ENCODE data around the gene FEM1A. TPM values are rescaled to one million over a fixed set of nuclear protein-coding genes. Genes with fewer than 3 reads are reported as not detected.
"Not testable (repeated sequence)": the region's sequence is repeated elsewhere in the genome, so short reads cannot be mapped to it uniquely, and the experiment has no call there.

Gene FEM1A
- total RNA-seq, 1 donor from 2014 or later: 22.8 TPM

GRCh38 chr19:4843647-4843965, 52.1 kb downstream of the FEM1A start:
- FAIRE-seq (no peak), DNase-seq (ENCODE audit: low spot score in 2 of 2) (no peak)

DNA sequence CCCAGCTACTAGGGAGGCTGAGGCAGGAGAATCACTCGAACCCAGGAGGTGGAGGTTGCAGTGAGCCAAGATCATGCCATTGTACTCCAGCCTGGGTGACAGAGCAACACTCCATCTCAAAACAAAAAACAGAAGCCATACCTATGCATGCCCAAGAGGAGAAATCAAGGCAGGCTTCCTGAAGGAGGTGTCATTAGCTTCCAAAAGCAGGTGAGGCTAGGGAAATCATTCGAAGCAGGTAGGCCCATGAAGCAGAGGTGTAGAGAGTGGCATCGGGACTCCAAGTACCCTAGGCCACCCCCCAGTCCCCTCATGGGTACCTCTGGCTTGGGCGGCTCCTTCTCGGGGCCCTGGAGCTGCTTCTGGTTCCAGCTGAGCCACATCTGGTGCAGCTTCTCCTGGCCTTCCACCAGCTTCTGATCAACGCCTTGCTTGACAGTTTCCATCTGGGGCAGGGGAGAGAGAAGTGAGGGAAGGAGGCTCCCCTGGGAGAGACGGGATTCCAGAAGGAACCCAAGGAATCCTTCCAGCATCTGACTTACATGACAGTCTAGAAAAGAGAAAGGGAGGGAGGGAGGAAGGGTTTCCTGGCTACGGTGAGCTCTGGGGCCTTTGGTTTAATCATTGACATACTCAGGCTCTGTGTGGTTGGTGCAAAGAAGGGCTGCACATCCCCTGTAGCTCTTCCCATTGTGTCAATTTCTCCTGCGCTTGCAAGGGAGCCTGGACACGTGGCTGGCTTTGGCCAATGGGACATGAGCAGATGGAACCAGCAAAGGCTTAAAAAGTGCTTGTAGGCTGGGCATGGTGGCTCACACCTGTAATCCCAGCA, 53.0 kb downstream of the FEM1A start:
- no peak for FAIRE-seq
- DNase-seq (ENCODE audit: low spot score in 2 of 2): no peak

DNA sequence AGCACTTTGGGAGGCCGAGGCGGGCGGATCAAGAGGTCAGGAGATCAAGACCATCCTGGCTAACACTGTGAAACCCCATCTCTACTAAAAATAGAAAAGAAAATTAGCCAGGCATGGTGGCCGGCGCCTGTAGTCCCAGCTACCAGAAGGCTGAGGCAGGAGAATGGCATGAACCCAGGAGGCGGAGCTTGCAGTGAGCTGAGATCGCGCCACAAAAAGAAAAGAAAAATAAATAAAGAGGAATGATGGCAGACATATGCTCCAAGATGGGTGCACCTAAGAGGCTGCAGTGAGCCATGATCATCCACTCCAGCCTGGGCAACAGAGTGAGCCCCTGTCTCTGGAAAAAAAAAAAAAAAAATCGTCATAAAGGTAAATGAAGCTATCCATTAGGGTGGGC, 54.4 kb downstream of the FEM1A start:
- DNase-seq (ENCODE audit: low spot score in 2 of 2); FAIRE-seq: not testable (repeated sequence)

DNA sequence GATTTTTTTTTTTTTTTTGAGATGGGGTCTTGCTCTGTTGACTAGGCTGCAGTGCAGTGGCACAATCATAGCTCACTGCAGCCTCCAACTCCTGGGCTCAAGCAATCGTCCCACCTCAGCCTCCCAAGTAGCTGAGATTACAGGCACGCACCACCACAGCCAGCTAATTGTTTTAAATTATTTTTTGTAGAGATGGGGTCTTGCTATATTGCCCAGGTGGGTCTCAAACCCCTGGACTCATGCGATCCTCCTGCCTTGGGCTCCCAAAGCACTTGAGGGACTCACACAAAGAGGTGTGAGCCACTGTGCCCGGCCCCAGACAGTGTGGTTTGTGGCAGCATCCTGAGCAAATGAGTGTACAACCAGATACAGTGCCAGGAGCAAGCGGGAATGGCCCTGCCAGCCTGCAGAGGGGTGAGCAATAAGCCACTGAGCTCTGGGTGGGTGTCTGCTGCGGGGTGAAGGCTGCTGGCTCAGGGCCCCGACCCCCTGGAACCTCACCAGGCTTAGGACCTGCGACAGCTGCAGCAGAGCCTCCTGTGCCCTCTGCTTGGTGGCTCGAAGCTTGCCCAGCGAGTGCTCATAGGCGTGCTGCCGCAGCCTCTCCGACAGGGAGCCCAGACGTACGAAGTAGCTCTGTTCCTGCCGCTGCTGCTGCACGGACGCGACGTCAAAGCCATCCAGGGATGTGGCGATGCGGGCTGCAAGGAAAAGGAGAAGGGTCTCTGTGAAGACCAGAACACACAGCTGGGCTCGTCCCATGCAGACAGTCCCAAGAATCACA, 55.8 kb downstream of the FEM1A start:
- FAIRE-seq: no peak
- no peak for DNase-seq (ENCODE audit: low spot score in 2 of 2)

GRCh38 chr19:4849019-4849418, 57.5 kb downstream of the FEM1A start:
- no peak for FAIRE-seq

More at GRCh38 chr19:4849019-4849418, 57.5 kb downstream of the FEM1A start:
- DNase-seq (ENCODE audit: low spot score in 2 of 2): no peak

Small RNA genes lying within 50 kb of the gene (small RNA-seq; reads per million reads assigned to genes)
- 1.1 reads per million, percentile 69 among the genes with 10 or more reads in this experiment for gene MIR7-3

Other genes starting within 250 kb of the FEM1A start
- gene SEMA6B, start 232.1 kb upstream of the FEM1A start, total RNA-seq: 33.0 TPM
- 4.5 TPM for gene TNFAIP8L1, start 152.2 kb upstream of the FEM1A start, total RNA-seq
- 33.4 TPM for gene MYDGF, start 121.4 kb upstream of the FEM1A start, total RNA-seq
- gene DPP9, start 67.9 kb upstream of the FEM1A start, total RNA-seq: 7.7 TPM
- 1.2 TPM for gene TICAM1, start 40.0 kb downstream of the FEM1A start, total RNA-seq
- 6.9 TPM for gene PLIN3, start 75.9 kb downstream of the FEM1A start, total RNA-seq
- gene ARRDC5, start 111.2 kb downstream of the FEM1A start, total RNA-seq: not detected
- gene UHRF1, start 117.8 kb downstream of the FEM1A start, total RNA-seq: 6.9 TPM
- 24.5 TPM for gene KDM4B, start 177.4 kb downstream of the FEM1A start, total RNA-seq

All from frontal cortex (tissue), 4 donors.